ENCODE data around the gene THAP3.

Gene THAP3

DNA sequence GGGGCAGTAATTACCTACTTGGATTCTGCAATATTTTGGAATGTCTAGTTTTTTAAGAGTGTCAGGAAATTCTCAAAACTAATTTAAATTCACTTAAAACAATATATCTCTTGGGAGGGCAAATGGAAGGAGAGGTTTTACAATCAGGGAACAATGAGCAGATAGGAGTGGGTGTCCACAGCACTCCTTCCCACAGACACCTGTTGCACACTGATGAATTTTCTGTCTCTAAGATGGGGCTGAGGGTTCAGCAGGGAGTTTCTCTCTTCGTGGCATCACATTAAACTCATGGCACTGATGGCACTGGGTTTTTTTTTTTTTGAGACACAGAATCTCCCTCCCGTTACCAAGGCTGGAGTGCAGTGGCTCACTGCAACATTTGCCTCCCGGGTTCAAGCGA, 5.6 kb upstream of the THAP3 start:
- peaks cover 74% of the 10 kb centered on the region for H3K36me3 ChIP-seq (ENCODE audit: insufficient read depth, low read length)
- no peaks in the 10 kb centered on the region for H3K9me3 ChIP-seq (ENCODE audit: insufficient read depth, low read length, severe bottlenecking)
- H3K4me2 ChIP-seq (ENCODE audit: insufficient read depth, low read length): no peak overlapping the region
- H3K4me3 ChIP-seq (ENCODE audit: low read depth in 1 of 2, low read length in 2 of 2): no peak overlapping the region
- no peak for DNase-seq
- H4K20me1 ChIP-seq (ENCODE audit: insufficient read depth, low read length): peaks cover 69% of the 10 kb centered on the region
- peaks cover 66% of the 10 kb centered on the region for H3K79me2 ChIP-seq (ENCODE audit: insufficient read depth, low read length)
- no peak overlapping the region for H3K27ac ChIP-seq (ENCODE audit: low read length)
- no peak overlapping the region for H2AFZ ChIP-seq (ENCODE audit: low read depth, low read length)
- ATAC-seq (ENCODE audit: insufficient read depth, low read depth): no peak
- no peaks in the 10 kb centered on the region for H3K27me3 ChIP-seq (ENCODE audit: insufficient read depth, low read length, poor library complexity)
- H3K4me1 ChIP-seq (ENCODE audit: insufficient read depth, low read length): peaks cover 16% of the 10 kb centered on the region
- H3K9ac ChIP-seq (ENCODE audit: low read depth, low read length): no peak overlapping the region
- TF ChIP-seq, protein P1, sequence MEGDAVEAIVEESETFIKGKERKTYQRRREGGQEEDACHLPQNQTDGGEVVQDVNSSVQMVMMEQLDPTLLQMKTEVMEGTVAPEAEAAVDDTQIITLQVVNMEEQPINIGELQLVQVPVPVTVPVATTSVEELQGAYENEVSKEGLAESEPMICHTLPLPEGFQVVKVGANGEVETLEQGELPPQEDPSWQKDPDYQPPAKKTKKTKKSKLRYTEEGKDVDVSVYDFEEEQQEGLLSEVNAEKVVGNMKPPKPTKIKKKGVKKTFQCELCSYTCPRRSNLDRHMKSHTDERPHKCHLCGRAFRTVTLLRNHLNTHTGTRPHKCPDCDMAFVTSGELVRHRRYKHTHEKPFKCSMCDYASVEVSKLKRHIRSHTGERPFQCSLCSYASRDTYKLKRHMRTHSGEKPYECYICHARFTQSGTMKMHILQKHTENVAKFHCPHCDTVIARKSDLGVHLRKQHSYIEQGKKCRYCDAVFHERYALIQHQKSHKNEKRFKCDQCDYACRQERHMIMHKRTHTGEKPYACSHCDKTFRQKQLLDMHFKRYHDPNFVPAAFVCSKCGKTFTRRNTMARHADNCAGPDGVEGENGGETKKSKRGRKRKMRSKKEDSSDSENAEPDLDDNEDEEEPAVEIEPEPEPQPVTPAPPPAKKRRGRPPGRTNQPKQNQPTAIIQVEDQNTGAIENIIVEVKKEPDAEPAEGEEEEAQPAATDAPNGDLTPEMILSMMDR (IDR thresholded peaks at IDR 0.05; ENCODE audit: borderline replicate concordance, extremely low read depth, low read length, poor library complexity, severe bottlenecking): no peak
- no peak for TF ChIP-seq EZH2 (IDR thresholded peaks at IDR 0.05; ENCODE audit: borderline replicate concordance, low read depth, low read length, severe bottlenecking)

DNA sequence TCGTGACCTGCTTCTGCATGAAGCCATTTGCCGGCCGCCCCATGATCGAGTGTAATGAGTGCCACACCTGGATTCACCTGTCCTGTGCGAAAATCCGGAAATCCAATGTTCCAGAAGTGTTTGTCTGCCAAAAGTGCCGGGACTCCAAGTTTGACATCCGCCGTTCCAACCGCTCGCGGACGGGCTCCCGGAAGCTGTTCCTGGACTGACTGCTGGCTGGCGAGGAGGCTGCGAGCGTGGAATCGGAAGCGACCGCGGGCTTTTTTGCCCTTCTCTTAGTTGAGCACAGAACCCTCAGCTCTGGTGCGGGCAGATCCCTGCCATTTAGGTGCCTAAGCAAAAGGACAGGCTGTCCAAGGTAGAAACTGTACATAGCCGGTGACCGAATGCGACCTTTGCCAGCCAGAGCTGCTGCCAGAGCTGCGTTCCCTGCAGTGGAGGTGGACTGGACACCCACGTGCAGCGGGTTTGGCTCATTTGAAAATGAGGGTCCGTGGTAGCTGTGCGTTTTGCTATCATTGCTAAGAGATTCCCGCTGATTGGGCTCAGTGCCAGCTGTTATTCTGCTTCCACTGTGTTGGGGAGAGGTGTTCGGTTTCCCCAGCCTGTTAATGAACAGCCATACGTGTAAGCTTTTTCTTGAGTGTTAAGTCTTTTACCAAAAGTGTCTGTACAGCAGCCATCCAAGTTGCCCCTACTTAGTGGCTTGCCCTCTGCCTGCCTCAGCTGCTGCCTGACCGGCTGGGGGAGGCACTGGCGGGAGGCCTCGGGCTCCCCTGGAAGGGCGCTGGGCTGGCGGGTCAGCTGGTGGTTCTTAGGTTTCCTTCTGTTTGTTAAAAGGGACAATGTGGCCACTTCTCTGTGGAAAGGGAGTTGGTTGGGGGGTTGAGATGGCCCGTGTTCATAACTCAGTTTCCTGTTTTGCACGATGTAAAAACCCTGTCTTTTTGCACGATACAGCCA, 3.0 kb upstream of the THAP3 start:
- peaks cover 64% of the 10 kb centered on the region for H3K79me2 ChIP-seq (ENCODE audit: insufficient read depth, low read length)

DNA sequence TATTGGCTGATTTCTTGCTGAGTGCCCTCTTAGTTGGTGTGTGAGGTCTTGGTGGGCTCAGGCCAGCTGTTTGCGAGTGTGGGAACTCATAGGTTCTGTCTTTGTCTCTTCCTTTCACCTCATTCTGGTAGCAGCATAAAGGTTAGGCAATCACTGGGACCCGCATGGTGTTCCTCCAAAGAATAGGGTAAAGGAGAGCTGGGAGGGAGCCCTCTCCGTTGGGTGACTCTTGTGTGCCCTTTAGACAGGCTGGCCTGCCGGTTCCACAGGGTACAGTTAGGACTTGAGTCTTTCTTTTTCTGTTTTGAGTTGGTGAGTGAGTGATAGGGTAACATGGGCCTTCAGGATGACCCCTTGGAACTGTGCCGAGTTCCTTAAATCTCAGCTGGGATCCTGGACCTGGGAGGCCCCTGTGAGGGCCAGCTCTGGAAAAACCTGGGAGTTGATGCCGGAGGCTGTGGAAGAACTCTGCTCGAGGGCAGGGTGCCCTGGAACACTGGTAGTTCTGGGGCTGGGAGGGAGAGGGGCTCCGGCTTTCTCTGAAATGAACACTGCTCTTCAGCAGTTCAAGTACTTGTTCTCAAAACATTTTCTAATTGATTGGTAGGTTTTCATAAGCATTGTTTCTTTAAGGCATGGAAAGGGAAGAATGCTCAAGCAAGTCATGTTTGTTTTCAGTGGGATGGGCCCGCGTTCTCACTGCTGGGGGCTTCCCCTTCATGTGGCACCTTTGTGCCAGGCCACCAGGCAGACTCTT, 2.1 kb upstream of the THAP3 start:
- peaks cover 63% of the 10 kb centered on the region for H4K20me1 ChIP-seq (ENCODE audit: insufficient read depth, low read length)
- no peak overlapping the region for H2AFZ ChIP-seq (ENCODE audit: low read depth, low read length)
- peaks cover 78% of the 10 kb centered on the region for H3K36me3 ChIP-seq (ENCODE audit: insufficient read depth, low read length)
- H3K27me3 ChIP-seq (ENCODE audit: insufficient read depth, low read length, poor library complexity): no peaks in the 10 kb centered on the region
- ATAC-seq (ENCODE audit: insufficient read depth, low read depth) (no peak), DNase-seq (no peak)
- no peak overlapping the region for H3K27ac ChIP-seq (ENCODE audit: low read length)
- H3K9ac ChIP-seq (ENCODE audit: low read depth, low read length): no peak overlapping the region
- no peak overlapping the region for H3K4me3 ChIP-seq (ENCODE audit: low read depth in 1 of 2, low read length in 2 of 2)
- peaks cover 64% of the 10 kb centered on the region for H3K79me2 ChIP-seq (ENCODE audit: insufficient read depth, low read length)
- H3K9me3 ChIP-seq (ENCODE audit: insufficient read depth, low read length, severe bottlenecking): no peaks in the 10 kb centered on the region
- H3K4me2 ChIP-seq (ENCODE audit: insufficient read depth, low read length): no peak overlapping the region
- peaks cover 23% of the 10 kb centered on the region for H3K4me1 ChIP-seq (ENCODE audit: insufficient read depth, low read length)
- TF ChIP-seq EZH2 (IDR thresholded peaks at IDR 0.05; ENCODE audit: borderline replicate concordance, low read depth, low read length, severe bottlenecking): no peak
- TF ChIP-seq, protein P1 (IDR thresholded peaks at IDR 0.05; ENCODE audit: borderline replicate concordance, extremely low read depth, low read length, poor library complexity, severe bottlenecking): no peak

More for the DNA sequence above, 3.0 kb upstream of the THAP3 start:
- H3K27me3 ChIP-seq (ENCODE audit: insufficient read depth, low read length, poor library complexity): no peaks in the 10 kb centered on the region
- TF ChIP-seq EZH2 (IDR thresholded peaks at IDR 0.05; ENCODE audit: borderline replicate concordance, low read depth, low read length, severe bottlenecking): no peak
- TF ChIP-seq, protein P1 (IDR thresholded peaks at IDR 0.05; ENCODE audit: borderline replicate concordance, extremely low read depth, low read length, poor library complexity, severe bottlenecking): no peak
- DNase-seq (no peak), ATAC-seq (ENCODE audit: insufficient read depth, low read depth) (no peak)
- no peak overlapping the region for H3K4me3 ChIP-seq (ENCODE audit: low read depth in 1 of 2, low read length in 2 of 2)
- peaks cover 62% of the 10 kb centered on the region for H4K20me1 ChIP-seq (ENCODE audit: insufficient read depth, low read length)
- H3K4me1 ChIP-seq (ENCODE audit: insufficient read depth, low read length): peaks cover 19% of the 10 kb centered on the region
- H3K27ac ChIP-seq (ENCODE audit: low read length): no peak overlapping the region
- H3K9ac ChIP-seq (ENCODE audit: low read depth, low read length): no peak overlapping the region
- peaks cover 77% of the 10 kb centered on the region for H3K36me3 ChIP-seq (ENCODE audit: insufficient read depth, low read length)
- no peaks in the 10 kb centered on the region for H3K9me3 ChIP-seq (ENCODE audit: insufficient read depth, low read length, severe bottlenecking)
- no peak overlapping the region for H3K4me2 ChIP-seq (ENCODE audit: insufficient read depth, low read length)
- no peak overlapping the region for H2AFZ ChIP-seq (ENCODE audit: low read depth, low read length)

All from DND-41 (cell line).